ENCODE measurements around the gene GSC2.

DNA sequence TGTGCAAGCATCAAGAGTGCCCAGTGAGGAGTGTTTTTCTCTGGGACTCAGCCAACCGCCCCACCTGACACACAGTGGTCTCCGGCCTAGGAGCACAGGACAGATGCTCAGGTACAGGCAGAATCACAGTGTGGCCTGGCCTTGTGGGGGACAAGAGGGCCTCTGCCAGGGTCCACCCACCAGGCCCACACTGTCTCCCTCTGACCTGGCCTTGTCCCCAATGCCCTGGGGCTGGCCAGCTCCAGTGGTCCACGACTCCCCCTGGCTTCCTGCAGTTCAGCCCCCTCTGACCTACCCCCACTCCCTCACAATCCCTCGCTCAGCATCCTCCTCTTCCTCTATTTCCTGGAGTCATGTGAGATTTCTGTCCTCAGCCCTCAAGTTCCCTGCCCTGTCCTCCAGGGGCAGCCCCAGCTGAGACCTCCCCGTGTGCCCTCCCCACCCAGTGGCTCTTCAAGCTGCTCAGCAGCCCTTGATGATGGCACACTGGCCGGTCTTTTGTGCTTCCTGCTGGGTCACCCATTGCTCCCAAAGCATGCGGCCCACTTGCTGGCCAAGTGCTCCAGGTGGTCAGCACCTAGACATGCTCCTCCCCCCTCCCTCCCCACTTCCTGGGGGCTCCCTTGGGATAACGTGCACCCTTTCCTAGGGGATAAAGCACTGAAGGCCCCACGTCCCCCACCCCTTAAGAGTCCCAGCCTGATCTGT lies 17.2 kb downstream of the GSC2 start:
- TF ChIP-seq, protein P1, sequence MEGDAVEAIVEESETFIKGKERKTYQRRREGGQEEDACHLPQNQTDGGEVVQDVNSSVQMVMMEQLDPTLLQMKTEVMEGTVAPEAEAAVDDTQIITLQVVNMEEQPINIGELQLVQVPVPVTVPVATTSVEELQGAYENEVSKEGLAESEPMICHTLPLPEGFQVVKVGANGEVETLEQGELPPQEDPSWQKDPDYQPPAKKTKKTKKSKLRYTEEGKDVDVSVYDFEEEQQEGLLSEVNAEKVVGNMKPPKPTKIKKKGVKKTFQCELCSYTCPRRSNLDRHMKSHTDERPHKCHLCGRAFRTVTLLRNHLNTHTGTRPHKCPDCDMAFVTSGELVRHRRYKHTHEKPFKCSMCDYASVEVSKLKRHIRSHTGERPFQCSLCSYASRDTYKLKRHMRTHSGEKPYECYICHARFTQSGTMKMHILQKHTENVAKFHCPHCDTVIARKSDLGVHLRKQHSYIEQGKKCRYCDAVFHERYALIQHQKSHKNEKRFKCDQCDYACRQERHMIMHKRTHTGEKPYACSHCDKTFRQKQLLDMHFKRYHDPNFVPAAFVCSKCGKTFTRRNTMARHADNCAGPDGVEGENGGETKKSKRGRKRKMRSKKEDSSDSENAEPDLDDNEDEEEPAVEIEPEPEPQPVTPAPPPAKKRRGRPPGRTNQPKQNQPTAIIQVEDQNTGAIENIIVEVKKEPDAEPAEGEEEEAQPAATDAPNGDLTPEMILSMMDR (IDR thresholded peaks at IDR 0.05): no peak
- TF ChIP-seq POLR2A (IDR thresholded peaks at IDR 0.05): no peak
- no peak for TF ChIP-seq POLR2AphosphoS5 (IDR thresholded peaks at IDR 0.05)
- TF ChIP-seq EP300 (IDR thresholded peaks at IDR 0.05): no peak

Measured in suprapubic skin (tissue), 4 donors.